GM08714 (cell line): ENCODE results near the gene ABCG2.
"Not testable (repeated sequence)": the region's sequence is repeated elsewhere in the genome, so short reads cannot be mapped to it uniquely, and the experiment has no call there.

Experiments
- H3K4me3 ChIP-seq: fragments of 200-500 bp; sonication (Bioruptor generic); 2 replicates; pipeline ENCODE4 v1.5.1; 2014; ENCODE audit warnings: mild to moderate bottlenecking, low read length, inconsistent platforms
- ZNF274 ChIP-seq: IDR thresholded peaks from 2 replicates; pipeline ENCODE4 v1.6.1; 2012; ENCODE audit warnings: mild to moderate bottlenecking, low read depth, low read length

Gene ABCG2

GRCh38 chr4:88146891-88147290, 11.5 kb downstream of the ABCG2 start:
- no peak for TF ChIP-seq ZNF274
- no peak overlapping the region for H3K4me3 ChIP-seq

GRCh38 chr4:88144866-88145300, 13.6 kb downstream of the ABCG2 start:
- no peak overlapping the region for H3K4me3 ChIP-seq
- TF ChIP-seq ZNF274, result no peak

GRCh38 chr4:88144048-88144447, 14.4 kb downstream of the ABCG2 start:
- no peak overlapping the region for H3K4me3 ChIP-seq
- TF ChIP-seq ZNF274, result no peak

GRCh38 chr4:88143504-88143903, 14.9 kb downstream of the ABCG2 start:
- TF ChIP-seq ZNF274, result no peak
- H3K4me3 ChIP-seq, result no peak overlapping the region

- TF ChIP-seq ZNF274, result no peak
- H3K4me3 ChIP-seq, result no peak overlapping the region
Observed at GRCh38 chr4:88138561-88138960, 19.9 kb downstream of the ABCG2 start.

- no peak overlapping the region for H3K4me3 ChIP-seq
- no peak for TF ChIP-seq ZNF274
Observed at GRCh38 chr4:88137112-88137511, 21.3 kb downstream of the ABCG2 start.

GRCh38 chr4:88136249-88136648, 22.2 kb downstream of the ABCG2 start:
- TF ChIP-seq ZNF274, result no peak
- H3K4me3 ChIP-seq, result no peak overlapping the region

- no peak for TF ChIP-seq ZNF274
- no peak overlapping the region for H3K4me3 ChIP-seq
Observed at GRCh38 chr4:88135356-88135663, 23.1 kb downstream of the ABCG2 start.

GRCh38 chr4:88134536-88135355, 23.7 kb downstream of the ABCG2 start:
- H3K4me3 ChIP-seq, result no peak overlapping the region
- TF ChIP-seq ZNF274, result no peak

GRCh38 chr4:88134111-88134510, 24.3 kb downstream of the ABCG2 start:
- no peak overlapping the region for H3K4me3 ChIP-seq
- TF ChIP-seq ZNF274, result no peak

- no peak for TF ChIP-seq ZNF274
- H3K4me3 ChIP-seq, result no peak overlapping the region
Observed at GRCh38 chr4:88130544-88131305, 27.7 kb downstream of the ABCG2 start.

- TF ChIP-seq ZNF274, result no peak
- H3K4me3 ChIP-seq, result no peak overlapping the region
Observed at GRCh38 chr4:88130003-88130402, 28.4 kb downstream of the ABCG2 start.

- H3K4me3 ChIP-seq, result not testable (repeated sequence)
Observed at GRCh38 chr4:88122260-88122659, 36.2 kb downstream of the ABCG2 start.

GRCh38 chr4:88119943-88120342, 38.5 kb downstream of the ABCG2 start:
- TF ChIP-seq ZNF274, result no peak
- no peak overlapping the region for H3K4me3 ChIP-seq

- no peak for TF ChIP-seq ZNF274
- no peak overlapping the region for H3K4me3 ChIP-seq
Observed at GRCh38 chr4:88115587-88115986, 42.9 kb downstream of the ABCG2 start.
